ENCODE measurements around the gene HTR4.
"Not testable (repeated sequence)": the region's sequence is repeated elsewhere in the genome, so short reads cannot be mapped to it uniquely, and the experiment has no call there.

HTR4 gene

GRCh38 chr5:148653836-148654781 lies at the start of gene HTR4:
TSS of gene HTR4 (minus strand) at chr5:148654527. CDS start at chr5:148637014, 17,513 bp downstream.
- DNase-seq, result no peak

- no peak for DNase-seq
Measured at GRCh38 chr5:148702019-148702596, 47.8 kb upstream of the HTR4 start.

DNA sequence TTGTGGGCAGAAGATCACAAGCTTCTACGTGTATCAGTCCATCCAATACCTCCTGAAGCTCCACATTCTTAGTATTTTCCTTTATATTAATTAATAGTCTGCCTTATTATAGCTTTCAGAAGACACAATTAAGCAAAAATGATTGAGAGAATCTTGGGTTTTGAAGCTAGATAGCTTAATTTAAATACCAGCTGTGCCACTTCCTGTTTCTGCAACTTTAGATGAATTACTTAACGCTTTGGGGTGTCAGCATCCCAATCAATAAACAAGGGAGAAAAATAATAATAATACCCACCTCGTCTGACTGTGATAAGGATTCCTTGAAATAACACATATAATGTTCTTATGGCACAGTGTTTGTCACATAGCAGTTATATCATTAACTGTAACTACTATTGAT lies 44.7 kb upstream of the HTR4 start:
- no peak for DNase-seq

- no peak for DNase-seq
Measured at GRCh38 chr5:148697809-148698196, 43.5 kb upstream of the HTR4 start.

GRCh38 chr5:148697180-148697808 lies 43.0 kb upstream of the HTR4 start:
- no peak for DNase-seq

- no peak for DNase-seq
Measured at GRCh38 chr5:148696187-148697036, 42.1 kb upstream of the HTR4 start.

- DNase-seq, result no peak
Measured at GRCh38 chr5:148690945-148691344, 36.6 kb upstream of the HTR4 start.

GRCh38 chr5:148688787-148689186 lies 34.5 kb upstream of the HTR4 start:
- no peak for DNase-seq

GRCh38 chr5:148687871-148688270 lies 33.5 kb upstream of the HTR4 start:
- DNase-seq, result no peak

DNA sequence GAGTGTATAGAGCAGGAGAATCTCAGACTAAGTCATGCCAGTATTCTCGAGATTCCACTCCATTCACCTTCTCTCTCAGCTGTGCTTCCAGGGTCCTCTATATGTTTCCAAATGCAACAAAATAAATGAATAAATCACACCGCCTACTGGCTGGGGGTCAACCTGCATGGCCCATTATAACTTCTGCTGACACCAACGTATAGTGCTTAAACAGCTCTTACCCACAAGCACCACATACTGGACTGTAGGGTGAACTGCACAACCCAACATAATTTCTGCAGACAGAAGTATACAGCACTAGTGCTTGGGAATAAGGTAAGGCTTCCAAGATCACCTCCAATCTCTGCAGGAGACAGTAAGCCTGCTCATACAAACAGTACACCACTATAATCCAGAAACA lies 33.1 kb upstream of the HTR4 start:
- peak in 1 of 2 experiments; percentile 0 for DNase-seq

- no peak for DNase-seq
Measured at GRCh38 chr5:148686660-148687059, 32.3 kb upstream of the HTR4 start.

DNA sequence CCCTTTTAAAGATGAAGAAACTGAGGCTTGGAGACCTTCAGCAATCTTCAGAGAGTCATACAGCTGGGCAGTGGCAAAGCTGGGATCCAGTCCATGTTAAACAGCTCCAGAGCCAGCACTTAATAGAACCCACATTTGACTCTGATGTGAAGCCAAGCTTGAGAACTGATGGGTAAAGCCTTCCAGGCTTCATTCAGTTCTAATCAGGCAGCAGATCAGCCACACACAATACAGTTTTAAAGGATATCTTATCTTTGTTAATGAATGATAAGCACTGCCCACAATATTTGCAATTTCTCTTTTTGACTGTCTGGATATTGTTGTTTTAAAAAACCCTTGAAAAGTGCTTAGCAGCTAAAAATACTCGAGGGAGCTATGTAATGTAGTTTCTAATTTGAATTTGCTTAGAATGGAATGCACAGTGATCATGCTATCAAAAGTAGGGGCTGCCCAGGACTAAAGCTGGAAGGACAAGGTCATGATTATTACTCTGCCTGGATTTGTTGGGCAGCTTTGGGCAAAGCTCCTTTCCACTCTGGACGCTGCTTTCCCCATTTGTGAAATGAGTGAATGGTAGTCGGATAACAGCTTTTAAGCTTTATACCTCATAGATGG lies 31.3 kb upstream of the HTR4 start:
- DNase-seq, result no peak

DNA sequence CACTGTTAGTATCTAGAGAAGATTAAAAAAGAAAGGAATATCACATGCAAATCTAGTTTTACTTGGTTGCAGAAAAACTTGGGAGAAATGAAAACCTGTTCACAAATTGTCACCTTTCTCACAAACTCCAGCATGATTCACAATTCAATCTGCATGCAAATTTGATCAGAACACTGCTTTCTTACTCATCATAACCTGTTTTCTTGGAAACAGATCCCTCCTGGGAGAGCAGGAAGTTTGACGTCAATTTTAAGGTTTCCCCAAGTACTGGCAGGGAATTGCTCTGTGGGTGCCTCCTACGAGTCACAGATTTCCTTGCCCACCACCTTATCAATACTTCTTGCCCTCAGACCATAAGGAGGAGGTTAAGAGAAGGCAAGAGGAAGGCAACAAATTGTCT lies 30.2 kb upstream of the HTR4 start:
- no peak for DNase-seq

GRCh38 chr5:148683651-148684050 lies 29.3 kb upstream of the HTR4 start:
- no peak for DNase-seq

DNA sequence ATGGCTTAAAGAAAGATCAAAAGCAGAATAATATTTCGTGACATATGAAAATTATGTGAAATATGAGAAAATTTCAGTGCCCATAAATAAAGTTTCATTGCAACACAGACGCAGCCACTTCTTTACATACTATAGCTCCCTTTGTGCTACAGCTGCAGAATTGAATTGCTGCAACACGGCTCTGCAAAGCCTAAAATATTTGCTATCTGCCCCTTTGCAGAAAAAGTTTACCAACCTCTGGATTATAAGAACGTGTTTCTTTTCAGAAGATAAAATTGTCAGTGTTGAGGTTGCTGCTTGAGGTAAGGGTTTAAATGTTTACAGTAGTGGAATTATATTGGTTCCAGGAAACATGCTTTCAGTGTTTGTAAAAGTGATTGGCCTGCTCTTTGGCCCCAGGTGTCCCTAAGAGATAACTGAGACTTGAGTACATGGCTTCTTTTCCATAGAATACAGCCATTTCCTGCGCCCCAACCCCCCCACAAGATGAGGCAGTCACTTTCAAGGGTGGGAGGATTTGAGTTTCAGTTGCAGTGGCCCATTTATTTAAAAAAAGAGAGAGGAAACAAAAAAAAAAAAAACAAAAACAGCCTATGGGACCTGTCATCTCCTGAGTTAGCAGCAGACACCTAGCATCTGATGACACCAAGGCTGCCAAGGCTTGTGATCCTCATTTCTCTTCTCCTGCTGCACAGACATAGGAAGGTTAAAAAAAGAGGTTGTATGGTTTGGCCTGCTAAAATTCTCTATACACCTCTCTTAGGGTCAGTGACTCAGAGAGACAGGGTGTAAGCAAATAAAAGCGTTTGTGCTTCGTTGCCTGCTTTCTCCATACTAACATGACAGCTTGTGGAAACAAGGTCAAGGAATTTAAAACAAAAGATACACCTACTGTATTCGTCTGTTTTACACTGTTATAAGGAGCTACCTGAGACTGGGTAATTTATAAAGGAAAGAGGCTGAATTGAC lies 28.0 kb upstream of the HTR4 start:
- no peak for DNase-seq

DNA sequence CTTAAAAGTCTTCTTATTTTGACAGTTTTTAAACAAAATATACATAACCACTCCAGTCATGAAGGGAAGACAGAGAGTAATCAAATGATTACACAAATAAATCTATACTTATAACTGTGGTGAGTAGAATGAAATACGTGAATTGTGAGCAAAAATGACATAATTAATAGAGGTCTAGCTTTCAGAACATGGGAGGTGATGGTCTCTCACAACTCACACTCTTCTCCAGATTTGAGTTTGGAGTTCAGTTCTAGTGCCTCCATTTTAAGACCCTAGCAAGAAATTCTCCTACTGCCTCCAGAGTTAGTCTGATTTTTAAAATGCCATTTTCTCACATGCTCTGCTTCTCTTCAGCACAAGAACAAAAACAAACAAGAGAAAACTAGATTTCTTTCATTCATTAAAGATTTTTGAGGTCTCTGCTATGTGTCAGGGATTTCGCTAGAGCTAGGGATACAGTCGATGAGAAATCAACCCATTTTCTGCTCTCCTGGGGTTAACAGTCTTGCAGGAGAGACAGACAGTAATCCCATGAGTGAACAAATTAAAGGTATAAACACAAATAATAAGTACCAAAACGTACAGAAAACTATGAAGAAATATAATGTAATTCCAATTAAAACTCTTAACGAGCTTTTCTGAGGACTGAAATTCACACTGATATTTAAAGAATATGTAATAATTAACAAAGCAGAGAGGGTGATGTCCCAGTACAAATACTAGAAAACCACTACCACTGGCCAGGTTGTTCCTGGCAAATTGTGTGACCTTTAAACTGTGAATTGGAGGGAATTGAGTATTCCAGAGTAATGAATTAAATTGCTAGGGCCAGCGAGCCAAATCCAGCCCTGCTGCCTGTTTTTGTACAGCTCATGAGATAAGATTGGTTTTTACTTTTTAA lies 27.1 kb upstream of the HTR4 start:
- DNase-seq, result no peak

GRCh38 chr5:148673704-148674103 lies 19.4 kb upstream of the HTR4 start:
- not testable (repeated sequence) for DNase-seq

GRCh38 chr5:148666353-148666752 lies 12.0 kb upstream of the HTR4 start:
- no peak for DNase-seq

DNA sequence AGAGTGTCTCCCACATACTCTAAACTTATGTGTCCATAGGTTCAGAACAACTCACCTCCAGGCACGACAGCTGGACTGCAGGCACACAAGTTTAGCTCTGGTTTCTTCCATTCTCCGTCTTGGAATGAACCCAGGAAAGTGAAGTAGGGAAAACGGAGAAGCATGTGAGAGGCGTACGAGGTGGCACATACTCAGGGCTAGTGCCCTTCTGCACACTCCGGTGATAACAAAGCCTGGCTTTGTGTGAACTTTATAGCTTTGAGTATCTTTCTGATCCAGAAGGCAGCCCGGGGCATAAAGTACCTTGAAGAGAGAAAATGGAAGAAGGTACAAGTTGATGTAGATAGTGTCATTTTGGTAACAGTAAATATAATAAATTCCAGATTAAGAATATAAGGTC lies 11.1 kb upstream of the HTR4 start:
- DNase-seq, result no peak

GRCh38 chr5:148663509-148663908 lies 9.2 kb upstream of the HTR4 start:
- DNase-seq, result no peak
